B cell (primary cell): ENCODE measurements around the gene PDZK1. TPM values are rescaled to one million over a fixed set of nuclear protein-coding genes. Genes with fewer than 3 reads are reported as not detected.

ENCODE experiments used
- ATAC-seq: fragments of 200-7000 bp; cut with Tn5 transposase; one replicate; pipeline ENCODE4 v1.10.0; 2021; ENCODE audit warnings: low read depth, mild to moderate bottlenecking, moderate number of reproducible peaks, moderate library complexity
- CTCF ChIA-PET: fragments of 350-600 bp; sonication (Branson Sonifier 250); formaldehyde crosslinking; loops from one replicate; lab custom pipeline; 2021; ENCODE audit warnings: antibody characterized with exemption, inconsistent platforms; lab: Charles Lee
- POLR2A ChIA-PET: fragments of 350-600 bp; sonication (Branson Sonifier 250); formaldehyde crosslinking; loops from one replicate; lab custom pipeline; 2021; ENCODE audit warnings: antibody characterized with exemption; lab: Charles Lee
- DNase-seq: peaks from one replicate; pipeline ENCODE4 v3.0.0; 2013
- H2AFZ ChIP-seq: 2 replicates; pipeline ENCODE4 v1.6.1; 2012; ENCODE audit warnings: mild to moderate bottlenecking, low read depth, low read length; ENCODE audit not compliant: insufficient read depth, poor library complexity, severe bottlenecking
- H3K27ac ChIP-seq, 2 donors: 1 replicate in 1 of 2; 2 replicates in 1 of 2; pipeline ENCODE4 v1.5.1; 2012 to 2013; ENCODE audit warnings: low read length in 2 of 2, mild to moderate bottlenecking in 2 of 2, moderate library complexity in 1 of 2
- H3K27me3 ChIP-seq, 4 experiments: fragments of 200-600 bp in 1 of 4; sonication (generic) in 1 of 4; replicated peaks in 1 of 4; 1 replicate in 2 of 4; 2 replicates in 2 of 4; pipeline versions ENCODE4 v1.6.1 to v1.7.0; 2013 to 2016; ENCODE audit warnings: low read length in 3 of 4, mild to moderate bottlenecking in 2 of 4, mixed read lengths in 1 of 4, moderate library complexity in 1 of 4; ENCODE audit not compliant: insufficient read depth in 4 of 4, control insufficient read depth in 3 of 4; ENCODE audit errors: control extremely low read depth in 1 of 4
- H3K36me3 ChIP-seq, 2 experiments: replicated peaks in 1 of 2; 1 replicate in 1 of 2; 2 replicates in 1 of 2; pipeline versions ENCODE4 v1.6.1 to v1.7.1; 2013; ENCODE audit warnings: low read length in 1 of 2; ENCODE audit not compliant: insufficient read depth in 2 of 2, control insufficient read depth in 1 of 2; ENCODE audit errors: control extremely low read depth in 1 of 2, extremely low read depth in 1 of 2
- H3K4me1 ChIP-seq, 2 donors: fragments of 200-600 bp in 1 of 2; sonication (generic) in 1 of 2; 1 replicate in 1 of 2; 2 replicates in 1 of 2; pipeline versions ENCODE4 v1.5.1 to v1.6.1; 2013 to 2017; ENCODE audit warnings: low read length in 2 of 2; ENCODE audit not compliant: control insufficient read depth in 2 of 2, insufficient read depth in 2 of 2
- H3K4me2 ChIP-seq: replicated peaks from 2 replicates; pipeline ENCODE3; 2012; ENCODE audit warnings: mild to moderate bottlenecking, low read depth, low read length; ENCODE audit not compliant: poor library complexity, severe bottlenecking
- H3K4me3 ChIP-seq, 5 experiments: fragments of 200-600 bp in 1 of 5; sonication (generic) in 1 of 5; 1 replicate in 3 of 5; 2 replicates in 2 of 5; pipeline versions ENCODE4 v1.5.1 to v1.7.0; 2011 to 2016; ENCODE audit warnings: low read length in 4 of 5, mild to moderate bottlenecking in 4 of 5, low read depth in 2 of 5, control low read depth in 1 of 5, moderate library complexity in 1 of 5; ENCODE audit not compliant: insufficient read depth in 1 of 5; ENCODE audit errors: control extremely low read depth in 1 of 5, extremely low read depth in 1 of 5
- H3K79me2 ChIP-seq: fragments of 200-600 bp; sonication (generic); one replicate; pipeline ENCODE4 v1.6.0; 2016; ENCODE audit warnings: low read length; ENCODE audit not compliant: control insufficient read depth, insufficient read depth
- H3K9ac ChIP-seq: fragments of 200-600 bp; sonication (generic); 2 replicates; pipeline ENCODE4 v1.6.1; 2017; ENCODE audit warnings: mild to moderate bottlenecking, low read length, moderate library complexity
- H3K9me3 ChIP-seq, 3 donors: one replicate each; pipeline versions ENCODE4 v1.6.1 to v1.7.1; 2013; ENCODE audit warnings: low read length in 2 of 3; ENCODE audit not compliant: control insufficient read depth in 2 of 3, insufficient read depth in 1 of 3; ENCODE audit errors: control extremely low read depth in 1 of 3
- H4K20me1 ChIP-seq: 2 replicates; pipeline ENCODE4 v1.6.0; 2012; ENCODE audit warnings: mild to moderate bottlenecking, low read length; ENCODE audit not compliant: insufficient read depth, control insufficient read depth, poor library complexity, severe bottlenecking
- H3K27ac Mint-ChIP-seq: one replicate; pipeline ENCODE4 v1.8.0; 2021; ENCODE audit warnings: mixed read lengths
- H3K27me3 Mint-ChIP-seq: one replicate; pipeline ENCODE4 v1.8.0; 2021; ENCODE audit warnings: mixed read lengths
- H3K4me1 Mint-ChIP-seq: one replicate; pipeline ENCODE4 v1.8.0; 2021; ENCODE audit warnings: mixed read lengths
- H3K4me3 Mint-ChIP-seq: one replicate; pipeline ENCODE4 v1.8.0; 2021; ENCODE audit warnings: mixed read lengths
- H3K9me3 Mint-ChIP-seq: one replicate; pipeline ENCODE4 v1.8.0; 2022; ENCODE audit warnings: mixed read lengths; ENCODE audit not compliant: insufficient read depth
- CTCF ChIP-seq: fragments of 200-600 bp; IDR thresholded peaks from one replicate; pipeline ENCODE4 v1.8.0; 2022; ENCODE audit warnings: antibody characterized with exemption, mild to moderate bottlenecking
- EZH2 ChIP-seq: IDR thresholded peaks from 2 replicates; pipeline ENCODE4 v1.6.1; 2012; ENCODE audit warnings: borderline replicate concordance, low read depth, mild to moderate bottlenecking, moderate library complexity, low read length; ENCODE audit not compliant: insufficient read depth, poor library complexity, severe bottlenecking
- WGBS: methylation state at CpG from one replicate; pipeline ENCODE4 v1.1.5; 2013; ENCODE audit warnings: missing lambda C conversion rate; ENCODE audit not compliant: insufficient coverage; 5-methylcytosine and 5-hydroxymethylcytosine counted together
- intact Hi-C: fragments of 100-400 bp; cut with micrococcal nuclease; formaldehyde crosslinking; loops from one replicate; pipeline ENCODE4 v1.10.0; 2022
- polyA plus RNA-seq: library from polyadenylated mRNA; depleted of rRNA; stranded (reverse); fragments of >200 nt; gene quantifications from 2 replicates; pipeline ENCODE4 v1.2.3, GENCODE V29; 2012
- total RNA-seq, 2 donors: library from RNA; stranded (reverse); fragments of 120-200 nt in 1 of 2; gene quantifications; 1 replicate in 1 of 2; 2 replicates in 1 of 2; pipeline versions ENCODE4 v1.2.3 to v1.2.4, GENCODE V29; 2013 to 2022

Gene PDZK1
- total and polyA plus RNA-seq, 2 donors (not counting 1 experiment from before 2014, with no cell fraction given), result 0.34 TPM; not detected in 1

- no peak overlapping the region for H2AFZ ChIP-seq
- H3K9me3 Mint-ChIP-seq, result no peaks in the 10 kb centered on the region
- no peak overlapping the region for H3K4me3 Mint-ChIP-seq
- H3K27me3 ChIP-seq, result no peaks in the 10 kb centered on the region
- TF ChIP-seq EZH2 (no peak), CTCF (no peak)
- no peak overlapping the region for H3K27ac ChIP-seq
- no peaks in the 10 kb centered on the region for H4K20me1 ChIP-seq
- ATAC-seq (no peak), DNase-seq (no peak)
- H3K9me3 ChIP-seq, result no peaks in the 10 kb centered on the region
- H3K79me2 ChIP-seq, result no peaks in the 10 kb centered on the region
- intact Hi-C loops, result no loop called here
- H3K27ac Mint-ChIP-seq, result no peak overlapping the region
- no peak overlapping the region for H3K9ac ChIP-seq
- CTCF ChIA-PET, result no interaction called here
- H3K4me2 ChIP-seq, result peak overlapping the region; percentile 18
- H3K36me3 ChIP-seq, result no peaks in the 10 kb centered on the region
- H3K27me3 Mint-ChIP-seq, result peaks cover 3% of the 10 kb centered on the region
- no peak overlapping the region for H3K4me3 ChIP-seq
- H3K4me1 ChIP-seq, result peaks cover 7 to 13% of the 10 kb centered on the region in 2 donors
- POLR2A ChIA-PET, result no interaction called here
- peaks cover 11% of the 10 kb centered on the region for H3K4me1 Mint-ChIP-seq
- WGBS, result 71% methylated on average over 3 of the region's 5 CpGs
Measured at GRCh38 chr1:145690587-145691558, 16.3 kb downstream of the PDZK1 start.

GRCh38 chr1:145689922-145690321 is 17.2 kb downstream of the PDZK1 start:
- CTCF ChIA-PET, result no interaction called here
- Histone ChIP-seq H3K4me2 (no peak overlapping the region), H3K4me3 (no peak overlapping the region), H3K27me3 (no peaks in the 10 kb centered on the region), H3K4me1 (peaks cover 7 to 13% of the 10 kb centered on the region in 2 donors), H2AFZ (no peak overlapping the region), H4K20me1 (no peaks in the 10 kb centered on the region), H3K79me2 (no peaks in the 10 kb centered on the region), H3K27ac (no peak overlapping the region), H3K9ac (no peak overlapping the region), H3K36me3 (no peaks in the 10 kb centered on the region), H3K9me3 (no peaks in the 10 kb centered on the region)
- DNase-seq, result no peak
- POLR2A ChIA-PET, result no interaction called here
- Mint-ChIP-seq H3K4me3 (no peak overlapping the region), H3K9me3 (no peaks in the 10 kb centered on the region), H3K27me3 (peaks cover 3% of the 10 kb centered on the region), H3K4me1 (peaks cover 11% of the 10 kb centered on the region), H3K27ac (no peak overlapping the region)
- WGBS, result 99% methylated on average over 6 of the region's 6 CpGs
- ATAC-seq, result no peak
- TF ChIP-seq EZH2 (no peak), CTCF (no peak)
- intact Hi-C loops, result no loop called here
